ENCODE data around the gene PCSK7.

GRCh38 chr11:117195258-117195657, 36.6 kb downstream of the PCSK7 start:
- TF ChIP-seq CTCF (IDR thresholded peaks at IDR 0.05; ENCODE audit: insufficient read depth, low read length, poor library complexity, severe bottlenecking), result no peak
- TF ChIP-seq EZH2phosphoT487 (conservative IDR thresholded peaks at IDR 0.05; ENCODE audit: low read length), result no peak
